ENCODE data around the gene SUSD2. TPM values are rescaled to one million over a fixed set of nuclear protein-coding genes. Genes with fewer than 3 reads are reported as not detected.
A peak's percentile ranks its signal among the peaks of the same experiment; 100 is the strongest.

The SUSD2 gene
- total RNA-seq, 4 donors from 2014 or later = 0.76 to 4.1 (median 1.6) TPM

- H3K4me1 ChIP-seq = peaks cover 36 to 43% of the 10 kb centered on the region in 2 donors
- TF ChIP-seq POLR2A (IDR thresholded peaks at IDR 0.05) (peak in 1 of 2 donors; percentile 10), CTCF (IDR thresholded peaks at IDR 0.05 in 4 of 5, conservative IDR thresholded peaks at IDR 0.05 in 1 of 5) (no peak)
- intact Hi-C loops (cut with DNase I; ENCODE audit: low total_unique reads) (loop anchor here (2.0 kb wide), 1 partner anchor 17 kb away; no protein-coding TSS in a partner anchor), in situ Hi-C loops (cut with MboI; ENCODE audit: low sequenced_read_pairs in 4 of 4) (no loop called here)
- ATAC-seq = peak; percentile 82 to 89
- peak; percentile 62 to 75 for DNase-seq
- no peak overlapping the region for H3K4me3 ChIP-seq
- no peaks in the 10 kb centered on the region for H3K36me3 ChIP-seq
- H3K9me3 ChIP-seq = no peaks in the 10 kb centered on the region
- no peaks in the 10 kb centered on the region for H3K27me3 ChIP-seq
- peak overlapping the region; percentile 81 to 85 (median 82) for H3K27ac ChIP-seq
Measured at GRCh38 chr22:24146194-24146616, 35.1 kb upstream of the SUSD2 start.

- H3K9me3 ChIP-seq = no peaks in the 10 kb centered on the region
- in situ Hi-C loops (cut with MboI; ENCODE audit: low sequenced_read_pairs in 4 of 4) (no loop called here), intact Hi-C loops (cut with DNase I; ENCODE audit: low total_unique reads) (loop anchor here (2.0 kb wide), 1 partner anchor 16 kb away; no protein-coding TSS in a partner anchor)
- peak; percentile 12 to 25 for DNase-seq
- H3K27ac ChIP-seq = peak overlapping the region; percentile 81 to 85 (median 82)
- peak in 1 of 2 donors; percentile 26 for ATAC-seq
- H3K27me3 ChIP-seq = no peaks in the 10 kb centered on the region
- TF ChIP-seq CTCF (IDR thresholded peaks at IDR 0.05 in 4 of 5, conservative IDR thresholded peaks at IDR 0.05 in 1 of 5) (no peak), POLR2A (IDR thresholded peaks at IDR 0.05) (no peak)
- H3K4me3 ChIP-seq = no peak overlapping the region
- peaks cover 36 to 43% of the 10 kb centered on the region in 2 donors for H3K4me1 ChIP-seq
- no peaks in the 10 kb centered on the region for H3K36me3 ChIP-seq
Measured at GRCh38 chr22:24146791-24147353, 34.4 kb upstream of the SUSD2 start.

GRCh38 chr22:24147666-24148065 lies 33.6 kb upstream of the SUSD2 start:
- intact Hi-C loops (cut with DNase I; ENCODE audit: low total_unique reads) = loop anchor here (2.0 kb wide), 1 partner anchor 15 kb away; no protein-coding TSS in a partner anchor
- no peaks in the 10 kb centered on the region for H3K27me3 ChIP-seq
- peak overlapping the region; percentile 81 to 85 (median 82) for H3K27ac ChIP-seq
- no peak overlapping the region for H3K4me3 ChIP-seq
- DNase-seq (no peak), ATAC-seq (no peak)
- no peak for TF ChIP-seq POLR2A (IDR thresholded peaks at IDR 0.05)
- TF ChIP-seq CTCF (IDR thresholded peaks at IDR 0.05 in 4 of 5, conservative IDR thresholded peaks at IDR 0.05 in 1 of 5) = no peak
- H3K4me1 ChIP-seq = peaks cover 36 to 43% of the 10 kb centered on the region in 2 donors
- H3K9me3 ChIP-seq = no peaks in the 10 kb centered on the region
- in situ Hi-C loops (cut with MboI; ENCODE audit: low sequenced_read_pairs in 4 of 4) = no loop called here
- H3K36me3 ChIP-seq = no peaks in the 10 kb centered on the region

- intact Hi-C loops (cut with DNase I; ENCODE audit: low total_unique reads) = no loop called here
- Histone ChIP-seq H3K27ac (peak overlapping the region; percentile 12 to 83 (median 82)), H3K36me3 (no peaks in the 10 kb centered on the region), H3K27me3 (no peaks in the 10 kb centered on the region), H3K4me3 (no peak overlapping the region), H3K4me1 (peaks cover 36 to 43% of the 10 kb centered on the region in 2 donors), H3K9me3 (no peaks in the 10 kb centered on the region)
- no peak for TF ChIP-seq POLR2A (IDR thresholded peaks at IDR 0.05)
- no peak for TF ChIP-seq CTCF (IDR thresholded peaks at IDR 0.05 in 4 of 5, conservative IDR thresholded peaks at IDR 0.05 in 1 of 5)
- no peak for DNase-seq
- in situ Hi-C loops (cut with MboI; ENCODE audit: low sequenced_read_pairs in 4 of 4) = no loop called here
- ATAC-seq = no peak
Measured at GRCh38 chr22:24148266-24149197, 32.8 kb upstream of the SUSD2 start.

All from gastrocnemius medialis (tissue), 4 donors.